Effector memory CD4-positive, alpha-beta T cell (primary cell): ENCODE results near the gene DYNC2I2.
"Not testable (repeated sequence)": the region's sequence is repeated elsewhere in the genome, so short reads cannot be mapped to it uniquely, and the experiment has no call there.

ENCODE experiments used
- DNase-seq, 3 donors: peaks; one replicate each; pipeline ENCODE4 v3.0.0-alpha.2; 2020
- H3K27ac ChIP-seq: 2 replicates; pipeline ENCODE4 v1.7.0; 2013; ENCODE audit warnings: mild to moderate bottlenecking, low read length, moderate library complexity; ENCODE audit not compliant: insufficient read depth, poor library complexity, severe bottlenecking
- H3K27me3 ChIP-seq: replicated peaks from 2 replicates; pipeline ENCODE4 v1.7.0; 2013; ENCODE audit warnings: mild to moderate bottlenecking, low read length; ENCODE audit not compliant: insufficient read depth, control insufficient read depth, poor library complexity, severe bottlenecking
- H3K36me3 ChIP-seq: 2 replicates; pipeline ENCODE4 v1.7.0; 2013; ENCODE audit warnings: mild to moderate bottlenecking, low read length, moderate library complexity; ENCODE audit not compliant: control insufficient read depth, insufficient read depth
- H3K4me1 ChIP-seq: 2 replicates; pipeline ENCODE4 v1.7.0; 2013; ENCODE audit warnings: low read length, mild to moderate bottlenecking; ENCODE audit not compliant: control insufficient read depth, insufficient read depth, poor library complexity, severe bottlenecking
- H3K4me3 ChIP-seq: 2 replicates; pipeline ENCODE4 v1.7.0; 2013; ENCODE audit warnings: low read length, low read depth, mild to moderate bottlenecking; ENCODE audit not compliant: insufficient read depth, poor library complexity, severe bottlenecking
- H3K9me3 ChIP-seq: 2 replicates; pipeline ENCODE4 v1.7.0; 2013; ENCODE audit warnings: mild to moderate bottlenecking, low read length, moderate library complexity; ENCODE audit not compliant: control insufficient read depth

Gene DYNC2I2

DNA sequence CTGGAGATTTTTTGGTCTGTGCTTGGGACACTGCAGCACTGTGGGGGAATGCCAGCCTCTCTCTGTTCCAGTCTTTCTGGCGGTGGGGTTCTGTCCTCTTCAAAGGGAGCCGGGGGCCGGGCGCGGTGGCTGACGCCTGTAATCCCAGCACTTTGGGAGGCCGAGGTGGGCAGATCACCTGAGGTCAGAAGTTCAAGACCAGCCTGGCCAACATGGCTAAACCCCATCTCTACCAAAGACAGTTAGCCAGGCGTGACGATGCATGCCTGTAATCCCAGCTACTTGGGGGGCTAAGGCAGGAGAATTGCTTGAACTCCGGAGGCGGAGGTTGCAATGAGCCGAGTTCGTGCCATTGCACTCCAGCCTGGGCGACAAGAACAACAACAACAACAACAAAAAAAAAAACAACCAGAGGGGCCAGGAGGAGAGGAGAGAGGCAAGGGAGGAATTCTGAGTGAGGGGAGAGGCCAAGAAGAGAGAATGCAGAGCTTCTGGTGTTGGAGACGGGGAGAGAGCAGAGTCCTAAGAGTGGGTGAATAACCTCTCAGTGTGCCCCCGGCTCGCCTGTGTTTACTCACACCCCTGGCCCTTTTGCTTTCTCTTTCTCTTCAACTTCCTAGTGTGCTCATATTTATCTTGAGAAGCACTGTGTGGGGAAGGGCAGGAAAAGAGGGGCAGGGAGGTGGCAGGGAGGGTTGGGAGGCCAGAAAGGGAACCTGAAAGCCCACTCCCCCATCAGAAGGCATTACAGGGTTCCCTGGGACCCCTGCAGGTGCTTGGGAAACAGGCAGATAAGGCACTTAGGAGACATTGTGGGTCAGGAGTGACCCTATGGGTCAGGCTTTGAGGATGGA lies 29.2 kb upstream of the DYNC2I2 start:
- Histone ChIP-seq H3K27ac (peak overlapping the region; percentile 71), H3K4me3 (peak overlapping the region; percentile 36), H3K36me3 (no peaks in the 10 kb centered on the region), H3K27me3 (no peaks in the 10 kb centered on the region), H3K4me1 (peaks cover 39% of the 10 kb centered on the region), H3K9me3 (no peaks in the 10 kb centered on the region)
- DNase-seq: peak in 1 of 3 donors; percentile 8

DNA sequence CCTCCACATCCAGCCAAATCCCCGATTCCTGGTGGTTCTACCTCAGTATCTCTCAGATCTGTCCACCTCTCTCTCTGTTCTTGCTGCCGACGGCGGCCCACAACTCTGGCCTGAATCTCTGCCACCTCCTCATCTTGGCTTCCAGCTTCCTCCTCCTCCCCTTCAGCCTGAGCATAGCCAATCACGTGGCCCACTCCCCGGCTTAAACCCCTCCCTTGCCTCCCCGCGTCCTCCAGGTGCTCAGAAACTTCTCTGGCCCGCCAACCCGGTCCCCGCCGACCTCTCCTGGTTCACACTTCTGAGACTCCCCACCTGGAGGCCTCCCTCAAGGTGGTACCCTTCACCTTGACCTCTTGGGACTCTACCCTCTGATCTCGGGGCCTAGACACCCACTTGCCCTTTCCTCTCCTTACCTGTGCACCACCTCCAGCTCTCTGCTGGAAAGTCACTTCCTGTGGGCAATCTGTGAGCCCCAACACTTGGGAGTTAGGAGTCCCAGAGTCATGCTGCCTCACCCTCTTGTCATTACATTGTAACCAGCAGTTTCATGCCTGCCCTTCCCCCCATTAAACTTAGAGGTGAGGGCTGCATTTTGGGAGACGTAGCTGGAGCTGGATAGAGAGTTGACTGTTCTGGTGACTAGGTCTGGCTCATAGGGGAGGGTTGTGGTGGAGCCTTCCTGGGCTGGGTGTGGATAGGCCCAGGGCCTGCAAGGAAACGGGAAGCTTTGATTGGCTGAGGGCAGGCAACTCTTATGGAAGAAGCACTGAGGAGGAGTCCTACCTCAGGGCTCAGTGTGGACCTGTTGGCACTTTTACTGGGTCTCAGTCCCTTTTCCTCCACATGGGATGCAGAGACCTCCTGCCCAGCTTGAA lies 27.9 kb upstream of the DYNC2I2 start:
- Histone ChIP-seq H3K9me3 (no peaks in the 10 kb centered on the region), H3K27me3 (no peaks in the 10 kb centered on the region), H3K4me3 (peak overlapping the region; percentile 49), H3K4me1 (peaks cover 37% of the 10 kb centered on the region), H3K36me3 (no peaks in the 10 kb centered on the region), H3K27ac (peak overlapping the region; percentile 71)
- DNase-seq: peak; percentile 55 to 69 (median 68)

DNA sequence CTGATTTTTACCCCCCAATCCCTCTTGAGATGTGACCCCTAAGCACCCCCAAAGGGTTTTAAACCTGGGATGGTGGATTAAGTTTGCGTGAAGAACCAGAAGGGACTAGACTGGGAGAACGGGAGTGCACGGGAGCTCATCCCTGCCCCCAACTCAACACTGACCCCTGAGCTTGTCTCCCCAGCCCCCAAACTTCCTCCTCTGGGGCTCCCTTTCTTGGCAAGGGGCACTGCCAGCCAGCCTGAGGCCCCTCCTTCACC lies 27.3 kb upstream of the DYNC2I2 start:
- H3K4me3 ChIP-seq: peak overlapping the region; percentile 49
- DNase-seq: no peak
- no peaks in the 10 kb centered on the region for H3K27me3 ChIP-seq
- H3K27ac ChIP-seq: peak overlapping the region; percentile 71
- no peaks in the 10 kb centered on the region for H3K9me3 ChIP-seq
- no peaks in the 10 kb centered on the region for H3K36me3 ChIP-seq
- peaks cover 37% of the 10 kb centered on the region for H3K4me1 ChIP-seq

DNA sequence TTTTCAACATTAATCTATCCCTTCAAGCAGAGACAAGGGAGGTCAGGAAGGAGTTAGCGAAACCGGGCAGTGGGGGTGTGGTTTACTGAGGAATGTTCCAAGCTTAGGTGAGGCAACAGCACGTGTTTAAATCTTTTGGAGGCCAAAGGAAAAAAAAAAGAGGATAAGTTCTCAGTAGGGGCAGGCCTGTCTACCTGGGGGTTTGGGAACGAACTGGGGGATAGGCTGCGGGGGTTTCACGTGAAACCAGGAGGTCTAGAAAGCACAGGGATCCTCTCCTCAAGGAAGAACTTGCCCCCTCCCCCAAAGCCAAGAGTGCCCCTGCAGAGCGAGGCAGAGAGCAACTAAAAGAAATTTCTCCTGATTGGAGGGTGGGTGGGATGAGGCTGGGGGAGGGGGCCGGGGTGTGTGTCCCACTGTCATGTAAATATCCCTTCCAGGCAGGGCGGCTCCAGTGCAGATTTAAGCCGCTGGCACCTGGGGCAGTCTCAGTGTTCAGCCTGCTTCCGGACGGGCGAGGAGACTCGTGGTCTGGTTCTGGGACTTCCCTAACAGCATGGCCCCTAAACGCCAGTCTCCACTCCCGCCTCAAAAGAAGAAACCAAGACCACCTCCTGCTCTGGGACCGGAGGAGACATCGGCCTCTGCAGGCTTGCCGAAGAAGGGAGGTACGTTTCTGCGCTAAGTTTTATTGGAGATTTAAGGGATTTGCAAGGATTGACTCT lies 26.9 kb upstream of the DYNC2I2 start:
- peak in 1 of 3 donors; percentile 14 for DNase-seq

DNA sequence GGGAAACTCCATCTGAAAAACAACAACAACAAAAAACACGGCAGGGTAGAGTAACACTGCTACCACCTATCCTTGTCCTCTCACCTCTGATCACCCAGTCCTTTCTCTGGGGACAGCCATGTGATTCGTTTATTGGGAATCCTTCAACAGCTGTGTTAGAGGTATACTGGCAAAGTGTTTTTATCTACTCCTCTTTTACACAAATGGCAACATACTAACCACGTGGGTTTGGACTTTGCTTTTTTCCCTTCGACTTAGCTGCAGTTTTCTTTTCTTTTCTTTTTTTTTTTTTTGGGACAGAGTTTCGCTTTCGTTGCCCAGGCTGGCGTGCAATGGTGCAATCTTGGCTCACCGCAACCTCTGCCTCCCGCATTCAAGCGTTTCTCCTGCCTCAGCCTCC lies 21.1 kb upstream of the DYNC2I2 start:
- no peaks in the 10 kb centered on the region for H3K27me3 ChIP-seq
- DNase-seq: no peak
- H3K27ac ChIP-seq: no peak overlapping the region
- no peak overlapping the region for H3K4me3 ChIP-seq
- H3K4me1 ChIP-seq: no peaks in the 10 kb centered on the region
- H3K36me3 ChIP-seq: peaks cover 3% of the 10 kb centered on the region
- H3K9me3 ChIP-seq: no peaks in the 10 kb centered on the region

More for the DNA sequence above, 26.9 kb upstream of the DYNC2I2 start:
- H3K27ac ChIP-seq: peak overlapping the region; percentile 71
- H3K4me3 ChIP-seq: peak overlapping the region; percentile 49
- no peaks in the 10 kb centered on the region for H3K36me3 ChIP-seq
- H3K27me3 ChIP-seq: no peaks in the 10 kb centered on the region
- no peaks in the 10 kb centered on the region for H3K9me3 ChIP-seq
- H3K4me1 ChIP-seq: peaks cover 36% of the 10 kb centered on the region

DNA sequence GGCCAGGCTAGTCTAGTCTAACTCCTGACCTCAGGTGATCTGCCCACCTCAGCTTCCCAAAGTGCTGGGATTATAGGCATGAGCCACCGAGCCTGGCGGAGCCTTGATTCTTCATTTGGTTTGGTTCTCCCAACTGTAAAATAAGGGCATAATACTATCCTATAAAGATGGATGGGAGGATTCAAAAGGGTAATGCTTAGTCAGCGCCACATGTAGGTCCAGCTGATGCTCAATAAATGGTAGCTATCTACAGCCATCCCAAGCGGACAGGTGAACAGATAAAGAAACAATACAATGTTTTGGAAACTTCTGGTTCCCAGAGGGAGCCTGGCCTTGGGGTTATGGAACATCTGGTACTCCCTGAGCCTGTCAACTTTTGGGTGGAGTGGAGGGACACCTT lies 18.7 kb upstream of the DYNC2I2 start:
- Histone ChIP-seq H3K4me3 (no peak overlapping the region), H3K9me3 (no peaks in the 10 kb centered on the region), H3K4me1 (no peaks in the 10 kb centered on the region), H3K27me3 (no peaks in the 10 kb centered on the region), H3K36me3 (peaks cover 3% of the 10 kb centered on the region), H3K27ac (no peak overlapping the region)
- no peak for DNase-seq

DNA sequence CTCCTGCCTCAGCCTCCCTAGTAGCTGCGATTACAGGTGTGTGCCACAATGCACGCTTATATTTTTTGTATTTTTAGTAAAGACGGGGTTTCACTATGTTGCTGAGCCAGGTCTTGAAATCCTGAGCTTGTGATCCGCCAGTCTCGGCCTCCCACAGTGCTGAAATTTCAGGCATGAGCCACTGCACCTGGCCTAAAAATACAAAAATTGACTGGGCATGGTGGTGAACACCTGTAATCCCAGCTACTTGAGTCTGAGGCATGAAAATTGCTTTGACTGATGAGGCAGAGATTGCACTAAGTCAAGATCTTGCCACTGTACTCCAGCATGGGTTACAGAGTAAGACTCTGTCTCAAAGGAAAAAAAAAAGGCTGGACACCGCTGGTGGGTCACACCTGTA lies 13.1 kb upstream of the DYNC2I2 start:
- Histone ChIP-seq H3K36me3 (no peaks in the 10 kb centered on the region), H3K27ac (no peak overlapping the region), H3K9me3 (no peaks in the 10 kb centered on the region), H3K4me1 (no peaks in the 10 kb centered on the region), H3K4me3 (no peak overlapping the region), H3K27me3 (no peaks in the 10 kb centered on the region)
- DNase-seq: no peak

DNA sequence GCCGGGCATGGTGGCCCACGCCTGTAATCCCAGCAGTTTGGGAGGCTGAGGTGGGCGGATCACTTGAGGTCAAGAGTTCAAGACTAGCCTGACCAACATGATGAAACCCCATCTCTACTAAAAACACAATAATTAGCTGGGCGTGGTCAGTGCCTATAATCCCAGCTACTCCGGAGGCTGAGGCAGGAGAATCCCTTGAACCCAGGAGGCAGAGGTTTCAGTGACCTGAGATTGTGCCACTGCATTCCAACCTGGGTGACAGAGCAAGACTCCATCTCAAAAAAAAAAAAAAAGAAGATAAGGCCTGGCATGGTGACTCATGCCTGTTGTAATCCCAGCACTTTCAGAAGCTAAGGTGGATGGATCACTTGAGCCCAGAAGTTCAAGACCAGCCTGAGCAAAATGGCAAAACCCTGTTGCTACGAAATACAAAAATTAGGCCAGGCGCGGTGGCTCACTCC lies 9.9 kb upstream of the DYNC2I2 start:
- H3K9me3 ChIP-seq, DNase-seq, H3K27me3 ChIP-seq, H3K36me3 ChIP-seq, H3K27ac ChIP-seq, H3K4me3 ChIP-seq, H3K4me1 ChIP-seq: not testable (repeated sequence)

DNA sequence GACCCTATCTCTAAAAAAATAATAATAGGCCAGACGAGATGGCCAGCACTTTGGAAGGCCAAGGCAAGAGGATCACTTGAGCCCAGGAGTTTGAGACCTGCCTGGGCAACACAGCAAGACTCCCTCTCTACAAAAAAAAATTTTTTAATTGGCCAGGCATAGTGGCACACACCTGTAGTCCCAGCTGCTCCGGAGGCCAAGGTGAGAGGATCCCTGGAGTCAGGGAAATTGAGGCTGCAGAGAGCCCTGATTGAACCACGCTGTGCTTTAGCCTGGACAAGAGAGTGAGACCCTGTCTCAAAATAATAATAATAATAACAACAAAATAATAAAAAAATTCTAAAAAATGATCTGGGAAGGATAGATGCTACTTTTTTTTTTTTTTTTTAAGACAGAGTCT lies 1.1 kb upstream of the DYNC2I2 start:
- DNase-seq: no peak
- Histone ChIP-seq H3K9me3 (no peaks in the 10 kb centered on the region), H3K27ac (no peak overlapping the region), H3K4me3 (no peak overlapping the region), H3K4me1 (peaks cover 4% of the 10 kb centered on the region), H3K27me3 (no peaks in the 10 kb centered on the region), H3K36me3 (no peaks in the 10 kb centered on the region)
